Measurements from ENCODE around the gene GATA5.

GATA5 gene

GRCh38 chr20:62441987-62442539, 33.7 kb downstream of the GATA5 start:
- H3K9me3 Mint-ChIP-seq: peaks cover under 1% of the 10 kb centered on the region

DNA sequence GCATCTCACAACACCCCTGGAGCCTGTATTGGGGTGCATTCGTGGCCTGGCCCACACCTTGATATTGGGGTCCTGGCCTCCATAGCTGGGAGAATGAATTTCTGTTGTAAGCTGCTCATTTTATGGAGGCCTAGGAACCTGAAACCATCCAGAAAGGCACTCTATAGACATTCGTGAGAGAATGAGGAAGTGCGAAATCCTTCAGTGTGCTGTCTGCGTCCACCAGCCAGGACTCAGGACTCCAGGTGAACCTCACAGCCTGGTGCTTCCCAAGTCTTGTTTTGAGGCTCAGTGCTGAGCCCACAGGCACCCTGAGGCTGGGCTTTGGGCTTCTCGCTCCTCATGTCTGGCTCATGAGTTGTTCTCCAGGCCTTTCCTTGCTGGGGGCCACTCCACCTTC, 36.6 kb downstream of the GATA5 start:
- Mint-ChIP-seq H3K27ac (no peak overlapping the region), H3K36me3 (ENCODE audit: low read depth) (no peaks in the 10 kb centered on the region), H3K9me3 (peaks cover 3% of the 10 kb centered on the region), H3K4me3 (no peak overlapping the region), H3K27me3 (ENCODE audit: low read depth) (peaks cover 39% of the 10 kb centered on the region), H3K4me1 (peaks cover 3% of the 10 kb centered on the region)
- TF ChIP-seq, protein P1, sequence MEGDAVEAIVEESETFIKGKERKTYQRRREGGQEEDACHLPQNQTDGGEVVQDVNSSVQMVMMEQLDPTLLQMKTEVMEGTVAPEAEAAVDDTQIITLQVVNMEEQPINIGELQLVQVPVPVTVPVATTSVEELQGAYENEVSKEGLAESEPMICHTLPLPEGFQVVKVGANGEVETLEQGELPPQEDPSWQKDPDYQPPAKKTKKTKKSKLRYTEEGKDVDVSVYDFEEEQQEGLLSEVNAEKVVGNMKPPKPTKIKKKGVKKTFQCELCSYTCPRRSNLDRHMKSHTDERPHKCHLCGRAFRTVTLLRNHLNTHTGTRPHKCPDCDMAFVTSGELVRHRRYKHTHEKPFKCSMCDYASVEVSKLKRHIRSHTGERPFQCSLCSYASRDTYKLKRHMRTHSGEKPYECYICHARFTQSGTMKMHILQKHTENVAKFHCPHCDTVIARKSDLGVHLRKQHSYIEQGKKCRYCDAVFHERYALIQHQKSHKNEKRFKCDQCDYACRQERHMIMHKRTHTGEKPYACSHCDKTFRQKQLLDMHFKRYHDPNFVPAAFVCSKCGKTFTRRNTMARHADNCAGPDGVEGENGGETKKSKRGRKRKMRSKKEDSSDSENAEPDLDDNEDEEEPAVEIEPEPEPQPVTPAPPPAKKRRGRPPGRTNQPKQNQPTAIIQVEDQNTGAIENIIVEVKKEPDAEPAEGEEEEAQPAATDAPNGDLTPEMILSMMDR (IDR thresholded peaks at IDR 0.05; ENCODE audit: unreplicated experiment in 3 of 3): no peak

More at GRCh38 chr20:62441987-62442539, 33.7 kb downstream of the GATA5 start:
- Mint-ChIP-seq H3K36me3 (ENCODE audit: low read depth) (no peaks in the 10 kb centered on the region), H3K27ac (no peak overlapping the region), H3K4me3 (no peak overlapping the region), H3K27me3 (ENCODE audit: low read depth) (peaks cover 41% of the 10 kb centered on the region), H3K4me1 (no peaks in the 10 kb centered on the region)
- TF ChIP-seq, protein P1 (IDR thresholded peaks at IDR 0.05; ENCODE audit: unreplicated experiment in 3 of 3): no peak

DNA sequence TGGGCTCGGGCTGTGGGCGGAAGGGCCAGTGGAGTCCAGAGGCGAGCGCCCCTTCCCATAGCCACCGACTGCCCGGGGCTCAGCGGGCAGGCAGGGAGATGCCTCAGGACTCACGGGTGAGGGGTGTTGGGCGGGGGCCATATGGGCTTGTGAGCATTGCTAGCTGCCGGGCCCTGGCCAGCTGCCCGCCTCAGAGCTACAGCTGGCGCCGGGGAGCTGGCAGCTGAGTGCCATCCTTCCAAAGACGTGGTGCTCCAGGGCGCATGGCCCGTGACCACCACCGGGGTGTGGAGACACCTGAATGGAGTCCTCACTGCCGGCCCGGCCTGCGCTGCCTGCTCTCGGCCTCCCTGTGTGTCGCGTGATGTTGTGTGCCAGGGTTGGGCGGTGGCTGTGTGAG, 37.9 kb downstream of the GATA5 start:
- Mint-ChIP-seq H3K9me3 (peaks cover 3% of the 10 kb centered on the region), H3K4me3 (no peak overlapping the region), H3K4me1 (peaks cover 11% of the 10 kb centered on the region), H3K36me3 (ENCODE audit: low read depth) (no peaks in the 10 kb centered on the region), H3K27ac (no peak overlapping the region), H3K27me3 (ENCODE audit: low read depth) (peaks cover 46% of the 10 kb centered on the region)
- TF ChIP-seq, protein P1 (IDR thresholded peaks at IDR 0.05; ENCODE audit: unreplicated experiment in 3 of 3): no peak

DNA sequence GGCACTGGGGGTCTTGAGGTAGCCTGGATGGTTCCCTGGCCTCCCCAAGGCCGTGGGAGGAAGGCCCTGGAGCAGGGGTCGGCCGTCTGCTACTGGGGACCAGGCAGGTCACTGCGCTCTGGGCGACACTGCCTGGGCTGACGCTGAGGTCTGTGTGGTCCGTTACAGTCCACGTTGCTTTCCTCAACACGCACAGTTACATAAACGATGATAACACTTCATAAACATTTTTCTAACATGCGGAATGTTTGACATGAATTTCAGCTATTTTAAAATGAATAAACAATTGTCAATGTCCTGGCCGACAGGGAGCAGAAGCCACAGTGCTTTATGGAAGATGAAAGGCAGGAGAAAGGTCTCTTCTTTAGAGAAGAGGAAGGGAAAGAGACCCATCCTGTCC, 38.3 kb downstream of the GATA5 start:
- H3K4me1 Mint-ChIP-seq: peaks cover 11% of the 10 kb centered on the region
- peaks cover 48% of the 10 kb centered on the region for H3K27me3 Mint-ChIP-seq (ENCODE audit: low read depth)
- H3K36me3 Mint-ChIP-seq (ENCODE audit: low read depth): no peaks in the 10 kb centered on the region
- TF ChIP-seq, protein P1 (IDR thresholded peaks at IDR 0.05; ENCODE audit: unreplicated experiment in 3 of 3): no peak
- no peak overlapping the region for H3K4me3 Mint-ChIP-seq
- H3K27ac Mint-ChIP-seq: peak overlapping the region in 1 of 3 experiments; percentile 10
- H3K9me3 Mint-ChIP-seq: peaks cover 3% of the 10 kb centered on the region

- H3K27ac Mint-ChIP-seq: no peak overlapping the region
- peaks cover 54% of the 10 kb centered on the region for H3K27me3 Mint-ChIP-seq (ENCODE audit: low read depth)
- no peaks in the 10 kb centered on the region for H3K36me3 Mint-ChIP-seq (ENCODE audit: low read depth)
- no peak overlapping the region for H3K4me3 Mint-ChIP-seq
- TF ChIP-seq, protein P1 (IDR thresholded peaks at IDR 0.05; ENCODE audit: unreplicated experiment in 3 of 3): no peak
- H3K4me1 Mint-ChIP-seq: peaks cover 11% of the 10 kb centered on the region
- peaks cover 3% of the 10 kb centered on the region for H3K9me3 Mint-ChIP-seq
Observed at GRCh38 chr20:62436692-62437091, 39.1 kb downstream of the GATA5 start.

All from nephron (organoid).